HepG2 (cell line): ENCODE results near the gene FMN2. TPM values are rescaled to one million over a fixed set of nuclear protein-coding genes. Genes with fewer than 3 reads are reported as not detected.

Experiments
- ATAC-seq: fragments of 200-7000 bp; cut with Tn5 transposase; 3 replicates; pipeline ENCODE4 v1.9.1; 2020; ENCODE audit warnings: mild to moderate bottlenecking, moderate library complexity
- BruUV-seq: library from RNA; stranded (reverse); fragments of 400-500 nt; replicated peaks from 2 replicates; lab custom pipeline; 2021; lab: Mats Ljungman, UMichigan
- CTCF ChIA-PET: fragments of 300-600 bp; formaldehyde crosslinking; extraction: SDS; loops from one replicate; lab custom pipeline; 2021; ENCODE audit warnings: low total read pairs, inconsistent platforms, low intra/inter-chr PET ratio; lab: Yijun Ruan, JAX
- POLR2A ChIA-PET: fragments of 350-600 bp; sonication (Branson Sonifier 250); formaldehyde crosslinking; loops from one replicate; lab custom pipeline; 2020; ENCODE audit warnings: antibody characterized with exemption, inconsistent platforms; lab: Yijun Ruan, JAX
- DNase-seq: peaks from one replicate; pipeline ENCODE4 v3.0.0-alpha.2; 2015; ENCODE audit warnings: low spot score
- FAIRE-seq: peaks from 3 replicates; lab custom pipeline; 2011; peaks lifted over from hg19 to GRCh38; lab: Jason Lieb, UNC
- H2AFZ ChIP-seq: one replicate; pipeline ENCODE4 v1.6.1; 2011; ENCODE audit warnings: low read length, inconsistent platforms
- H3K27ac ChIP-seq: fragments of 300-600 bp; 3 replicates; pipeline ENCODE4 v1.8.0; 2011; ENCODE audit warnings: mixed run types, mild to moderate bottlenecking, mixed read lengths, low read length, inconsistent platforms; ENCODE audit not compliant: insufficient read depth; ENCODE audit errors: extremely low read length
- H3K27me3 ChIP-seq, 2 experiments: fragments of 200-600 bp in 1 of 2; 2 replicates in 1 of 2; 3 replicates in 1 of 2; pipeline versions ENCODE4 v1.6.0 to v1.8.0; 2011; ENCODE audit warnings: low read length in 2 of 2, mild to moderate bottlenecking in 2 of 2, moderate library complexity in 2 of 2, inconsistent platforms in 1 of 2; ENCODE audit not compliant: insufficient read depth in 2 of 2, control insufficient read depth in 1 of 2
- H3K36me3 ChIP-seq, 2 experiments: fragments of 200-600 bp in 1 of 2; replicated peaks in 1 of 2; 2 replicates in 1 of 2; 3 replicates in 1 of 2; pipeline versions ENCODE4 v1.5.1 to v1.8.0; 2011; ENCODE audit warnings: low read length in 2 of 2, inconsistent platforms in 1 of 2; ENCODE audit not compliant: insufficient read depth in 2 of 2, control insufficient read depth in 1 of 2
- H3K4me1 ChIP-seq: 2 replicates; pipeline ENCODE4 v1.5.1; 2012; ENCODE audit warnings: low read length, inconsistent platforms; ENCODE audit not compliant: insufficient read depth
- H3K4me2 ChIP-seq: 2 replicates; pipeline ENCODE4 v1.6.0; 2011; ENCODE audit warnings: low read depth, low read length, inconsistent platforms
- H3K4me3 ChIP-seq, 3 experiments: fragments of 200-600 bp in 1 of 3; sonication (generic), shearing (Covaris generic) in 1 of 3; replicated peaks in 1 of 3; 2 replicates each; pipeline ENCODE4 v1.5.1; 2011 to 2016; ENCODE audit warnings: low read length in 3 of 3, inconsistent platforms in 2 of 3, low read depth in 2 of 3, mild to moderate bottlenecking in 2 of 3, control low read depth in 1 of 3, mixed read lengths in 1 of 3; ENCODE audit not compliant: insufficient read depth in 1 of 3
- H3K79me2 ChIP-seq: one replicate; pipeline ENCODE4 v1.6.1; 2011; ENCODE audit warnings: low read length, inconsistent platforms; ENCODE audit not compliant: insufficient read depth
- H3K9ac ChIP-seq: 2 replicates; pipeline ENCODE4 v1.6.0; 2011; ENCODE audit warnings: mild to moderate bottlenecking, low read depth, low read length, inconsistent platforms; ENCODE audit not compliant: insufficient read depth
- H3K9me3 ChIP-seq: 2 replicates; pipeline ENCODE4 v1.5.1; 2012; ENCODE audit warnings: mild to moderate bottlenecking, low read length
- H4K20me1 ChIP-seq: 2 replicates; pipeline ENCODE4 v1.6.0; 2011; ENCODE audit warnings: inconsistent platforms, mild to moderate bottlenecking, low read length, moderate library complexity; ENCODE audit not compliant: insufficient read depth
- CEBPB ChIP-seq: IDR thresholded peaks from 2 replicates; pipeline ENCODE4 v1.6.1; 2011; ENCODE audit warnings: low read depth, low read length, improper control_type of control experiment, borderline replicate concordance
- MYNN ChIP-seq: sonication (generic); formaldehyde crosslinking; IDR thresholded peaks from 2 replicates; pipeline ENCODE4 v1.4.0; 2020; ENCODE audit warnings: mild to moderate bottlenecking, low read depth, missing genetic modification reagents
- ZNF496 ChIP-seq: sonication (generic); formaldehyde crosslinking; IDR thresholded peaks from 2 replicates; pipeline ENCODE4 v1.8.1; 2023; ENCODE audit warnings: mild to moderate bottlenecking, moderate library complexity, missing genetic modification reagents; ENCODE audit not compliant: insufficient replicate concordance
- ZNF589 ChIP-seq: sonication (generic); formaldehyde crosslinking; conservative IDR thresholded peaks from 2 replicates; pipeline ENCODE4 v1.8.0; 2022; ENCODE audit warnings: mild to moderate bottlenecking, moderate library complexity, missing genetic modification reagents
- ZNF619 ChIP-seq: sonication (generic); formaldehyde crosslinking; IDR thresholded peaks from 2 replicates; pipeline ENCODE4 v1.4.0; 2020; ENCODE audit warnings: mild to moderate bottlenecking, missing genetic modification reagents
- ZNF703 ChIP-seq: sonication (generic); formaldehyde crosslinking; IDR thresholded peaks from 2 replicates; pipeline ENCODE4 v1.5.1; 2020; ENCODE audit warnings: missing genetic modification reagents, mild to moderate bottlenecking, moderate library complexity, borderline replicate concordance
- WGBS: methylation state at CpG from one replicate; pipeline ENCODE4 v1.1.6; 2017; ENCODE audit warnings: low lambda C conversion rate; 5-methylcytosine and 5-hydroxymethylcytosine counted together
- in situ Hi-C: cut with HindIII; loops from 2 replicates; pipeline ENCODE4 v1.10.0; 2017; ENCODE audit warnings: low pct_unique_long_range_greater_than_20kb; ENCODE audit not compliant: extremely low pct_ligation_motif_present
- intact Hi-C: fragments of 100-400 bp; cut with micrococcal nuclease; formaldehyde crosslinking; loops from one replicate; pipeline ENCODE4 v1.10.0; 2022; ENCODE audit not compliant: unreplicated experiment
- polyA plus RNA-seq, 8 experiments: library from polyadenylated mRNA; depleted of rRNA in 3 of 8; stranded (reverse) in 7 of 8; unstranded in 1 of 8; fragments of >200 nt; fragmentation: Illumina TruSeq in 4 of 8; extraction: Trizol in 4 of 8; gene quantifications; 2 replicates each; pipeline versions ENCODE4 v1.2.1 to v1.2.3, GENCODE V29; 2011 to 2016; ENCODE audit warnings: low read depth in 4 of 8, missing spikeins in 1 of 8, mixed read lengths in 1 of 8; ENCODE audit not compliant: insufficient read depth in 1 of 8
- total RNA-seq, 5 experiments: library from RNA; depleted of rRNA; stranded (reverse); fragments of >200 nt; fragmentation: Illumina TruSeq; extraction: Trizol; gene quantifications; 2 replicates each; pipeline ENCODE4 v1.2.3, GENCODE V29; 2016; ENCODE audit warnings: low read depth in 1 of 5

The FMN2 gene
- total and polyA plus RNA-seq, 2 of the 13 experiments (the other 11 are each of a cell fraction or from before 2014, with no cell fraction given), result not detected

GRCh38 chr1:240115831-240116230, 24.1 kb downstream of the FMN2 start:
- H3K79me2 ChIP-seq, result no peaks in the 10 kb centered on the region
- intact Hi-C loops, result no loop called here
- H3K4me2 ChIP-seq, result no peak overlapping the region

GRCh38 chr1:240116831-240117769, 25.4 kb downstream of the FMN2 start:
- peak; percentile 64; the same call in 1 of the 2 replicates for TF ChIP-seq CEBPB
- TF ChIP-seq ZNF619 (CRISPR knock-in tag), result no peak
- Histone ChIP-seq H3K79me2 (no peaks in the 10 kb centered on the region), H4K20me1 (no peaks in the 10 kb centered on the region), H3K9me3 (no peaks in the 10 kb centered on the region), H3K27ac (no peak overlapping the region), H3K9ac (no peak overlapping the region), H3K36me3 (no peaks in the 10 kb centered on the region), H2AFZ (no peak overlapping the region), H3K4me2 (no peak overlapping the region), H3K4me1 (no peaks in the 10 kb centered on the region), H3K27me3 (no peaks in the 10 kb centered on the region), H3K4me3 (no peak overlapping the region)
- WGBS, result 44% methylated on average over 16 of the region's 16 CpGs
- ATAC-seq, result no peak
- BruUV-seq, result no TSS peak
- POLR2A ChIA-PET, result no interaction called here
- no peak for DNase-seq
- in situ Hi-C loops (no loop called here), intact Hi-C loops (no loop called here)
- CTCF ChIA-PET, result no interaction called here
- FAIRE-seq, result no peak

More at GRCh38 chr1:240115831-240116230, 24.1 kb downstream of the FMN2 start:
- no peaks in the 10 kb centered on the region for H3K9me3 ChIP-seq
- H3K36me3 ChIP-seq, result no peaks in the 10 kb centered on the region
- no peaks in the 10 kb centered on the region for H4K20me1 ChIP-seq
- H3K4me1 ChIP-seq, result no peaks in the 10 kb centered on the region
- no peaks in the 10 kb centered on the region for H3K27me3 ChIP-seq
- ChIA-PET POLR2A (no interaction called here), CTCF (no interaction called here)
- no peak overlapping the region for H3K9ac ChIP-seq
- WGBS, result 2% methylated on average over 6 of the region's 6 CpGs
- FAIRE-seq, result no peak
- no peak overlapping the region for H2AFZ ChIP-seq
- in situ Hi-C loops, result no loop called here
- no peak overlapping the region for H3K4me3 ChIP-seq
- no TSS peak for BruUV-seq
- TF ChIP-seq ZNF703 (CRISPR knock-in tag), result no peak
- TF ChIP-seq ZNF589, result no peak
- no peak for TF ChIP-seq MYNN (CRISPR knock-in tag)
- TF ChIP-seq ZNF496 (CRISPR knock-in tag), result no peak
- DNase-seq, result no peak
- H3K27ac ChIP-seq, result no peak overlapping the region
- ATAC-seq, result no peak
